ENCODE measurements around the gene CLEC12A.
"Not testable (repeated sequence)": the region's sequence is repeated elsewhere in the genome, so short reads cannot be mapped to it uniquely, and the experiment has no call there.

CLEC12A gene

DNA sequence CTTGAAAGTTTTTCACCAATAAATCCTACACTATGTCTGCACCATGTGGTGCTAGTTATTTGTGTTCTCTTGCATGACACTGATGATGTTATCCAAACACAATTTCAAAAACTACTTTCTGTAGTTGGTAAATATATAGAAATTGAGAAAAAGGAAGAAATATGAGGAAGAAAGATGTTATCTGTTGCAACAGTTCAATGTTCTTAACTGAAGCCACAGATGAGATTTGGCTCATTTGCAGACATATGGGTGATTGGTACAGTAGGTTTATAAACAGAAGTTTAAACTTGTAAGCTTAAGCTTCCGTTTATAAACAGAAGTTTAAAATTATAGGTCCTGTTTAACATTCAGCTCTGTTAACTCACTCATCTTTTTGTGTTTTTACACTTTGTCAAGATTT, at the start of gene CLEC12A:
CLEC12A (plus strand) TSS at position 229 of the 400 bp plus-strand sequence. CDS start 188 bp downstream, outside the sequence.
- no peak for DNase-seq (ENCODE audit: low read depth)

DNA sequence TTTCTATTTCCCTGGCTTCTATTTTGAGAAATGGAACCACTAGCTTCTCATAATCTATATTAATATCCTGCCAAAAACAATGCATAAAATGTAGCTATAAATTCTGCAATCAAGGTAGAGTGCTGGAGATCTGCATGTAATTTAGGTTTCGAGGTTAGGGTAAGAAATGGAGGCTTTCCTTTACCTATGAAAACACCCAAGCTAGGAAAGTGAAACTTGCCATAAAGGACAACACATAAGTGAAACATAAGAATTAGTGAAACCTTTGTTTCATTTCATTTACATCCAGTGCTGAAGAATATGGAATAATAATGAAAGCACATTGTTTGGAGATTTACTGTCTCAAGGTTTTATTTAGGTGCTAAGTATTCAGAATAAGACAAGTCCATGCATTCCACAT, 48.8 kb upstream of the CLEC12A start:
- DNase-seq (ENCODE audit: low read depth), result no peak

DNA sequence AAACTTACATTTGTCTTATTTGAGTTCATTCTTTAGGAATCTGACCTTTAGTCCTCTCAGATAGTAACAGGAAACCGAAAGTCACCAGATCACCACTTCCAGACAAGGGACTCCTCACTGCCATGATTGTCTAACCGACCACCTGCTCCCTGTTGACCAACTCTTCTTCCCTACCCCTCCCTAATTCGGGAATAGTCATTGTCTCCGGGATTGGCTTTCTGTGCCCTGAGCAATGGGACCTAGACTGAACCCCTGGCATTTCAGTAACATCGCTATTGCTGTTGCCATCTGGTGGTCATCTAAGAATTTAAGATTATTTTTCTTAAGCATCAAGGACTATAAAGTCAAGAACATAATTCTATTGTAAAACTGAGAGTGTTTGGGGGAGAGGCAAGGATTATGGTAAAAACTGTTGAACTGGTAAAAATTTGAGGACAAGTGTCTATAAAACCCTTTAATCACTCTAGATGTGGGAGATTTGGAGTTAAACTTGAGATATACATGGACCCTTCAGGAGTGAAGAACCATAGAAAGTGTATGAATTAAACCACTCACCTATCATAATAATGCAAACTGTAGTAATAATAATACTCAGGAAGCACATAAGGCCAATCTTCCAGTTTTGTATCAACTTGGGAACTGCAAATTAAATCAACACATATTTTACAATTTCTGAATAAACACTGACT, 45.4 kb upstream of the CLEC12A start:
- DNase-seq (ENCODE audit: low read depth), result no peak

DNA sequence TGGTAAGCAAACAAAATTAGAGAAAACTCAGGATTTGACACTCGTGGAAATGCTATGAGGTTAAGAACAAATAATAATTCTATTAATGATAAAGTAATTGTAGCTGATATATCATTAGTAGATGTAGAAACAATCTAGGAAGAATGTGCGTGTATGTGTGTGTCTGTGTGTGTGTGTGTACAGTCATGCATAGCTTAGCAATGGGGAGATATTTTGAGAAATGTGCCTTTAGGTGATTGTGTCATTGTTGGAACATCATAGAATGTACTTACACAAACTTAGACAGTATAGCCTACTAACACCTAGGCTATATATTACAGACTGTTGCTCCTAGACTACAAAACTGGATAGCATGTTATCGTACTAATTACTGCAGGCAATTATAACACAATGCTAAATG, 44.3 kb upstream of the CLEC12A start:
- DNase-seq (ENCODE audit: low read depth), result no peak

DNA sequence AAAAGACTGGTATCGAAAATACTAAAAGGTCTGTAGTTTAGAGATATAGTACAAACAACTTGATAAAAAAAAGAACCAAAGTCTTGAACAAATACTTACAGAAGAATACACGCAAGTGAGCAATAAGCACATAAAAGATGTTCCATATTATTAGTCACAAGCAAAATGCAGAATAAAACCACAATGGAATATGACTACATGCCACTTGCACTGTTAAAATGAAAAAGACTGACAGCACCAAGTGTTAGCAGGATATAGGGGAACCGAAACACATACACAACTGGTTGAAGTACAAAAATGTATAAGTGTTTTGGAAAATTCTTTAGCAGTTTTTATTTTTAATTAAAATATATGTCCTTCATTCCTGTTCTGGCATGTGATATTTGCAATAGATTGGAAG, 42.6 kb upstream of the CLEC12A start:
- no peak for DNase-seq (ENCODE audit: low read depth)

DNA sequence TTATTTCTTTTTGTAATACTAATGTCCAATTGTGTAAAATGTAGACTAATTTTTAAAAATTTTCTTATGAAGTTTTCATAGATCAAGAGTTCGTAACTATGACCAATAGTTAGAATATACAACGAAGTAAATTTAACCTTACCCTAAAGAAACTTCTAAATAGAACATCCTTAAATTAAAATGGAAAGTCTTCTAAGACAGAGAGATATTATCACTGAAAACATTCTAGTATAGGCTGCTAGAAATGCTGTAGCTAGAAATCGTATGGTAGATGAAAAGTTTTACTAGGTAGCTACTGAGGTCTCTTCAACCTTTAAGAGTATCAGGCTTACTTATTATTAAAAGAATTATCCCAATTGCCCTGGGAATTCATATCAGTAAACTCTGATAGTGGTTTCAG, 40.0 kb upstream of the CLEC12A start:
- DNase-seq (ENCODE audit: low read depth), result no peak

DNA sequence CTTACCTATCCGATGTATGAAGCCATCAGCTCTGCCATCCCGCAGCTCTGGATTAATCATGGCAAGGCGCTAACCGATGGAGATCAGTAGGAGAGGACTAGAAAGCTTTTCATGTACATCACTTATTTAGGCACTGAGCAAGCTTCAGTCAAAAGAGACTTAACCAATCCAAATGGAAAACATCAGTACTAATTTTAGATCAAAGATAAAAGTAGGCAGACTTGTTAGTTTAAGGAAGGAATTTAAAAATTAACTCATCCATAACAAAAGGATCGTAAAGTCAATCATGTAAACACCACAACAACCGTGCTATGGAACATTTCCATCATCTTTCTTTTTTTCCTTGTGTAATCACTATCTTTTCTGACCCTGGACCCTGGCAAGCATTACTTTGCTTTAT, 38.9 kb upstream of the CLEC12A start, which contains the start of gene CLEC2A:
CLEC2A (minus strand) TSS at position 101 of the 400 bp plus-strand sequence; CDS start at position 60, 41 bp downstream.
- no peak for DNase-seq (ENCODE audit: low read depth)

DNA sequence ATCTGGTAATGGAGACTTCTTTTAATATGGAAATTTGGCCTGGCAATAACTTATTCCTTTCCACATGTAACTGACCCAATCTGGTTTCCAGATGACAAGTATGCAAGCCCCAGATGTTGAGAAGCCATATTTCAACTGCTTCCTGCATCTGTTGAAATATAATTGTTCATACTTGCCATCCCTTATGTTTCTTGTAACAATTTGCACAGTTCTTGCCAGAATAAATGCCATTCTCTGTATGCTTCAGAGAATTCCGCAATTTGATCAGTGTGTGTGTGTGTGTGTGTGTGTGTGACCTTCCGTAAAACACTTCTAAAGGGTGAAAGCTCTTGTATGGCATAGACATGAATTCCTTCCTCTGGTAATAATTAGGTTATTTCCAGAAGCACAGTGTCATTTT, 37.3 kb upstream of the CLEC12A start:
- no peak for DNase-seq (ENCODE audit: low read depth)

DNA sequence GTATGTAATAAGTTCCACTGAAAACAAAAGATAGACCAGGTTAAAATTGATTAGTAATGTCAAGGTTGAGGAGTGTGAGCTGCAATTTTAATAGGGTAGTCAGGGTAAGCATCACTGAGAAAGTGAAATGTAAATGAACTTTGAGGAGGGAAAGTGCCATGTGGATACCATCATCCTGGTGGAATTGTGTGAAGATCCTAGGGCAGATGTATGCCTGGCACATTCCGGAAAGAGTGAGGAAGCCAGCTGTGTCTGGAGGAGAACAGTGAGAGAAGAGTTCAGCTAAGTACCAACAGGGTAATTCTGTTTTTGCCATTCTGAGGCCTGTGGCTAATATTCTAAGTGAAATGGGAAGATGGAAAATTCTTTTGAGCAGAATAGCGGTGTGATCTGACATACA, 36.2 kb upstream of the CLEC12A start:
- no peak for DNase-seq (ENCODE audit: low read depth)

DNA sequence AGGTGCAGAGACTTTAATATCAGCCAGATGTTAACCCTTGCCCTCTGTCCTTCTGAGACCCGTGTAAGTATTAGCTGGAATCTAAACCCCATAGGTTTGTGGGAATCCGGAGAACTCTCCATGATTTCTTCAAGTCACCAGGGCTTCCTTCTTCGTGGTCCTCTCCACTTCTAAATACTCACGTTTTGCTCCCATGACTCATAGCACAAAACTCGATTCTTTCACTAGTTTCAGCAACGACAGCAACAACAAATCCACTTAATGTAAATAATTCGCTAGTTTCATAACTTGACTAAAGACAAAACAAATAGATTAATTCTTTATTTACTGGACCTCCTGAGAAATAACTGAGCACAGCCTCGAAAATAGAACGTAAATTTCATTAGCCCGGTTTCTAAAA, 34.6 kb upstream of the CLEC12A start:
- no peak for DNase-seq (ENCODE audit: low read depth)

DNA sequence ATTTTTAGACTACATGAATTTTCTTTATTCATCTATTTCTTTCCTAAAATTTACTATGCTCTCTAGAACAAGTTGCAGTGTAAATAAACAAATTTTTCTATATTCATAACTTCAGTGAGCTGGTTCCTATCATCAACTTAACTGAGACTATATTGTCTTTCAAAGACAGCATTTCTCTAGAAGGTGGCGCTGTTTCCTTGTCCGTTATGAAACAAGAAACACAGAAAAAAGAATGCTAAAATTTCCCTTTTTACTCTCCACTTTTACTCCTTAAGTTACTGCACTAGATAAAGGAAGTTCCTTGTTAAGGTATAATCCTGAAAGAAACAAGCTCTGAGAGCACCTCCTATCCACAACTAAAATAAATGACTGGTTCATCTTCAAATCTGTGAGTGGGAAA, 30.8 kb upstream of the CLEC12A start:
- DNase-seq (ENCODE audit: low read depth), result no peak

DNA sequence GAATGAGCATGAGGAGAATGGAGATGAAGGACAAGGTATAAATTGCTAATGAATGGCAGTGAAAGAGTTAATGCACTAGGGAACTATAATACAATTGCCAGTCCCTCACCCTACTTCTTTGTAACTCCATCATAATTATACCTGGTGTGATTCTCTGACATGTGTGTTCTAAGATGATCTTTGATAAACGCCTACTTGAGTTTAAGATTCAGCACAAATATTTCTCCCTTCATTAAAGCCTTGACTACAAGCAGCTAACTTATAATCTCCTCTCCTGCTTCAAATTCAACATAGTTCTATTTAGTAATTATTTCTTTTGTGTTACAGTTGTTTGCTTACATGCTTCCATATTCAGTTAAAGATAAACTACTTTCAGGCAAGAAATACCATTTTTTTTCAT, 29.4 kb upstream of the CLEC12A start:
- DNase-seq (ENCODE audit: low read depth), result no peak

DNA sequence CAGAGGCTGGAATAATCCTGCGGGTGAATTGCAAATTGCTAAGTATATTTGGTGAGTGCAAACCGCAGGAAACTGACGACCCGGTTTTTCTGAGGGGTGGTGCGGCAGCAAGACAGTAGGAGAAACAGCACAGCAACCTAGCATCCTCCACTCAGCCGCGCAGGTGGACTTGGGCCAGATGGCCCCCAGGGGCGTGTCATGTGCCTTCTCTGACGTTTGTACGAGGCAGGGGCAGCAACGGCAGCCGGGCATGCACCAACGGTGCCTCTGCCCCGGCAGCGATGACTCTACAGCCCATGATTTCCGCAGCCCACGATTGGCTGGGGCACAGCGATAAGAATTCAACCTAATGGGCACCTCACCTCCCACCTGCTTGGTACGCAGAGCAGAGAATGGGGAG, 28.0 kb upstream of the CLEC12A start:
- DNase-seq (ENCODE audit: low read depth), result no peak

DNA sequence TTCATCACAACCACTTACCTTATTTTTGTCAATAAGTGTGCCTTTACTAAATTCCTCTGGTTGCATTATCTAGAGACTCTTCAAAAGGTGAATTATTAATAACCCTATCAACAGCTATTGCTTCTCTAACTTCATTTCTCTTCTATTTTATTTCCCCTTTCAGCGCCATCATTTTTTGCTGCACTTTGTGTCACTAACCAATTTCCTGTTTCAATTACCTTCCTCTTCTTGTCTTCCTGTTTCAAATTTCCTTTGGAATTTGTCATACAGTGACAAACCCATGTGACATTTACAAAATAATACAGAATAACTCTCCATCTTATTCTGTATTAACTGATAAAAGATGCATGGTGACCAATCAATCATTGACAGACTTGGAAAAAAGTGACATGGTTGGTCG, 26.8 kb upstream of the CLEC12A start:
- no peak for DNase-seq (ENCODE audit: low read depth)

DNA sequence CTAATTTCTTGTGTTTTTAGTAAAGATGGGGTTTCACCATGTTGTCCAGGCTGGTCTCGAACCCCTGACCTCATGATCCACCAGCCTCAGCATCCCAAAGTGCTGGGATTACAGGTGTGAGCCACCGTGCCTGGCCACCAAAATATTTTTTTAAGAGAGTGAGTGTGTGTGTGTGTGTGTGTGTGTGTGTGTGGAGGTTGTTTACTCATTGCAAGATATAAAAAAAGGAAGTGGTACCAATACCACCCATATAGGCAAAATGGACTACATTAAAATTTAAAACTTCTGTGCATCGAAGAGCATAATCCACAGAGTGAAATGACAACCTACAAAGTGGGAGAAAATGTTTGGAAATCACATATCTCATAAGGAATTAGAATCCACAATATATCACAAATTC, 23.5 kb upstream of the CLEC12A start:
- no peak for DNase-seq (ENCODE audit: low read depth)

DNA sequence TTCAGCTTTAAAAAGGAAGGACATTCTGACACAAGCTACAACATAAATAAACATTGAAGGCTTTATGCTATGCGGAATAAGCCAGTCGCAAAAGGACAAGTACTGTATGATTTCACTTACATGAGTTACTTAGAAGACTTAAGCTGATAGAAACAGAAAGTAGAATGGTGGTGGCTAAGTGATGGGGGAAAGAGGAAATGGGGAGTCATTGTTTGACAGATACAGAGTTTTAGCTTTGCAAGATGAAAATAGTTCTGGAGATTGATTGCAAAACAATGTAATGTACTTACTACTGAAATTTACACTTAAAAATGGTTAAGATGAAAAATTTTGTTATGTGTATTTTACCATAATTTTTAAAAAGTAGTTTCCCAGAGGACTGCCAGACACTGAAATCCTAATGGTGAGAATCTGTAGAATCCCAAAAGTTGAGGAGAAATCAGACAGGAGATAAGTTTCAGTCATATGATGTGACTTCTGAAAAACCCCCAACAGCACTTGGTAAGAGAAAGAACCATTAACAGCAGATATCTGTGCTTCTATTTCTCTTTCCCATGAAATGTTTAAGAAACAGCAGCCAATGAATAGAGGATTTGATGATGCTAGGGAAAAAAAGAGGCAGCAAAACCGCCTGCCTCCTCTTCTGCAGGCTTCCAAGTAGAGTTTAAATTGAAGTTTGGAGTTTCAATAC, 22.5 kb upstream of the CLEC12A start:
- DNase-seq (ENCODE audit: low read depth), result no peak

DNA sequence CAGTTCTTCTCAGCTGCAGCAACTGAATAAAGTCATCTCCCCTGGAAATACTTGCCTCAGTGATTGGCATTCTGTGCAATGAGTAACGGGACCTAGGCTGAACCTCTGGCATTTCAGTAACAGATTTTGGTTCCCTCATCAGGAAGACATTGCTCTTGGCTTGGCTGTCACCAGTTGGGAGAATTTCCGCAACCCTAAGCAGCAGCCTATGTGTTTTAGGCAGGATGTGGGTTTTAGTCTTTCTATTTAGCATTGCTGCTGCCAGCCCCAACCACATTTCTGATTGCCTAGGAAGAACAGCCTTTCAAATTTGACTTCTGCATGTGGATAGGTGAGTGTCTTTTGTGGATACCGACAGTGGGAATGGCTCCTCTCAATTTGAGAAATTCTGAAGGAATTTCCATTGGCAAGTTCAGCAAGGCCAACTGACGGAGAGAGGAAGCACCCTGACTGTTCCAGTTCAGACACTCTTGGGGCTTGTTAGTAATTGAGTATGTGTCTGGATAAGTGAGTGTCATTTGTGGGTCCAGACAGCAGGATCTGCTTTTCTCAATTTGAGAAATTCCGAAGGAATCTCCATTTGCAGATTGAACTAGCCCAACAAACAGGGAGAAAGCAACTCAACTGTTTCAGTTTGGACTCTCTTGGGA, 20.1 kb upstream of the CLEC12A start:
- DNase-seq (ENCODE audit: low read depth), result no peak

DNA sequence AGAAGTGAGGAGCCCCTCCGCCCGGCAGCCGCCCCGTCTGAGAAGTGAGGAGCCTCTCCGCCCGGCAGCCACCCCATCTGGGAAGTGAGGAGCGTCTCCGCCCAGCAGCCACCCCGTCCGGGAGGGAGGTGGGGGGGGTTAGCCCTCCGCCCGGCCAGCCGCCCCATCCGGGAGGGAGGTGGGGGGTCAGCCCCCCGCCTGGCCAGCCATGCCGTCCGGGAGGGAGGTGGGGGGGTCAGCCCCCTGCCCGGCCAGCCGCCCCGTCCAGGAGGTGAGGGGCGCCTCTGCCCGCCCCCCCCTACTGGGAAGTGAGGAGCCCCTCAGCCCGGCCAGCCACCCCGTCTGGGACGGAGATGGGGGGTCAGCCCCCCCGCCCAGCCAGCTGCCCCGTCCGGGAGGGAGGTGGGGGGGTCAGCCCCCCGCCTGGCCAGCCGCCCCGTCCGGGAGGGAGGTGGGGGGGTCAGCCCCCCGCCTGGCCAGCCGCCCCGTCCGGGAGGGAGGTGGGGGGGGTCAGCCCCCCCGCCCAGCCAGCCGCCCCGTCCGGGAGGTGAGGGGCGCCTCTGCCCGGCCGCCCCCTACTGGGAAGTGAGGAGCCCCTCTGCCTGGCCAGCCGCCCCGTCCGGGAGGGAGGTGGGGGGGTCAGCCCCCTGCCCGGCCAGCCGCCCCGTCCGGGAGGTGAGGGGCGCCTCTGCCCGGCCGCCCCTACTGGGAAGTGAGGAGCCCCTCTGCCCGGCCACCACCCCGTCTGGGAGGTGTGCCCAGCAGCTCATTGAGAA, 18.1 kb upstream of the CLEC12A start:
- not testable (repeated sequence) for DNase-seq (ENCODE audit: low read depth)

DNA sequence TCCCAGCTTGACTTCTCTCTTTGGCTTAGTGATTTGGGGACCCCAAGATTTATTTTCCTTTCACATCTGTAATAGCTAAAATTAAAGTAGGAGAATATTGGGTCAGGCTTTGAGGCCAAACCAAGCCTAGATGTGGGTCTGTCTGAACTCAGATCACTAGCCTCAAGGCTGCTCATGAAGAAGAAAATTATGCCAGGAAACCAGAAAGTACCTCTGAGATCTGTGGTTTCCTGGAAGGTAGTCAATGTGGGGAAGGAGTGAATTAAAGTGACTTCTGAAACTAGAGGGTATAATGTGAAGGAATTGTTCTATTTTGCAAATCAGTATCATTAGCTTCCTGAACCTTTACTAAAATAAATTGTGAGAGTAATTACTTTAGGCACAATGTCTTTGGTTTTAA, 13.4 kb upstream of the CLEC12A start:
- no peak for DNase-seq (ENCODE audit: low read depth)

DNA sequence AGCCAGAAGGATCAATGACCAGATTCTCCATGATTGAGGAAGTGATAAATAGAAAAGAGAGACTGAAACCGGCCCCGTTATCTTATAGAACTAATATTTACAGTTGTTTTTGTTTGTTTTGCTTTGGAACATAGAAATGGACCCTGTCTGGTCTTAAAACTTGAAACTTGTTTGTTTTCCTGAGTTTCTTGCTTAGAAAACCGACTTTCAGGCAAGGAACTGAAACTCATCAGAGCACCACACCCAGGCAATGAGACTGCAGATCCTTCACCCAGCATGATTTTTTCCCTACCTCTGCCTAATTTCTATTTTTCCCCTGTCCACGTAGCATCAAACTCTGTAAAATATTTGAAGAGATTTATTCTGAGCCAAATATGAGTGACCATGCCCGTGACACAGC, 10.6 kb upstream of the CLEC12A start:
- DNase-seq (ENCODE audit: low read depth), result no peak

DNA sequence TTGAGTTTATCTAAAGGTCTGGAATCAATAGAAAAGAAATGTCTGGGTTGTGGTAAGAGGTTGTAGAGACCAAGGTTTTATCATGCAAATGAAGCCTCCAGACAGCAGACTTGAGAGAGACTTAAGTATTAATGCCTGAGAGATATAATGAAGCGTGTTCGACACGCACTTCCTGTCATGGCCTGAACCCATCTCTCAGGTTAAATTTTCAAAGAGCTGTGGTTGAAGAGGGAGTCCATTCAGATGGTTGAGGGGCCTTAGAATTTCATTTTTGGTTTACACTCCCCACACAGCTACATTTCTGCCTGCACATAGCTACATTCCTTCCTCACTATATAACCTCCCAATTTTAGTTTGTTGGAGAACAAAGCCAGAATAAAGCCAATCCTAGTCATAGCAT, 10.1 kb upstream of the CLEC12A start:
- no peak for DNase-seq (ENCODE audit: low read depth)

DNA sequence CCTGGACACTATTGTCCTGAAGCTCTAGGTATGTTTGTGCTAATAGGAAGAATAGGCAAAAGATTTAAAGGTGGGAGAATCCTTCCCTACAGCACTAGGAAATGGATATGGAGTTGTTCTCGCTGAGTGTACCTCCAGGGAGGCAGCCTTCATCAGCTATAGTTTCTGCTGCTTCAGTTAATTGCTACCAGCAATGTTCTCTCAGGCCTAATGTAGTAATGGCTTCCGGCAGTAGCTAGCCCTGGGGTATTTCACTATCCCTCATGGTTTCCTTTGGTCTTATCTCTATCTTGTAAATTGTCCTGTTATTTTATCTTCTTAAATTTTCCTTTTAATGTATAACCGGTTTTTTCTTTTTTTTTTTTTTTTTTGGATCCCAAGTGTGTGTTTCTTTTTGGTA, 9.3 kb upstream of the CLEC12A start:
- no peak for DNase-seq (ENCODE audit: low read depth)

DNA sequence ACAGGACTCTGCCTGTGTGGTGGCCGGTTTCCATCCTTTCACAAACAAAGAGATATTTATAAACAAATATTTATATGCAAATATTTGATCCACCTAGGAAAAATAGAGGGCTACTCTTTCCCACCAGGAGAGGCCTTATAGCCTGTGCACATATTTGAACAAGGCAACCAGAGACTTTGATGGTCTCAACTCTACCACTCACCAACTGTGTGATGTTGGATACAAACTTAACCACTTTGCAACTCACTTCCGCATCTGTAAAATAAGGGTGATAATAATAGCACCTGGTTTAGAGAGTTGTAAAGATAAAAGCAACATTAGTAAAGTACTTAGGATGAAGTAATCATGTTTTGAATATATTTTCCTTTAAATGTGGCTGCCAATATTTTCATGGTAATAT, 1.5 kb upstream of the CLEC12A start:
- no peak for DNase-seq (ENCODE audit: low read depth)
